Common myeloid progenitor, CD34-positive (primary cell): ENCODE measurements around the gene INSR.

ENCODE experiments used
- CTCF ChIA-PET: fragments of 350-600 bp; sonication (Branson Sonifier 250); formaldehyde crosslinking; loops from one replicate; lab custom pipeline; 2021; ENCODE audit warnings: antibody characterized with exemption; lab: Charles Lee
- POLR2A ChIA-PET: fragments of 350-600 bp; sonication (Branson Sonifier 250); formaldehyde crosslinking; loops from one replicate; lab custom pipeline; 2021; ENCODE audit warnings: antibody characterized with exemption; lab: Charles Lee
- DNase-seq, 3 donors: peaks; one replicate each; pipeline versions ENCODE4 v3.0.0 to v3.0.0-alpha.2; 2013
- H3K27ac ChIP-seq, 2 experiments: 1 replicate in 1 of 2; 2 replicates in 1 of 2; pipeline ENCODE4 v1.7.0; 2013; ENCODE audit warnings: inconsistent platforms in 2 of 2, low read length in 2 of 2, mild to moderate bottlenecking in 2 of 2, low read depth in 1 of 2, moderate library complexity in 1 of 2; ENCODE audit not compliant: severe bottlenecking in 2 of 2, insufficient read depth in 1 of 2, poor library complexity in 1 of 2
- H3K27me3 ChIP-seq, 5 experiments: replicated peaks in 2 of 5; 1 replicate in 3 of 5; 2 replicates in 2 of 5; pipeline versions ENCODE4 v1.6.1 to v1.7.0; 2013; ENCODE audit warnings: low read length in 4 of 5, mild to moderate bottlenecking in 2 of 5, moderate library complexity in 2 of 5, inconsistent platforms in 1 of 5; ENCODE audit not compliant: insufficient read depth in 5 of 5, control insufficient read depth in 4 of 5
- H3K36me3 ChIP-seq, 4 experiments: 1 replicate in 2 of 4; 2 replicates in 2 of 4; pipeline versions ENCODE4 v1.6.1 to v1.7.0; 2013; ENCODE audit warnings: low read length in 3 of 4, control low read depth in 1 of 4, mild to moderate bottlenecking in 1 of 4; ENCODE audit not compliant: control insufficient read depth in 4 of 4, insufficient read depth in 4 of 4
- H3K4me1 ChIP-seq, 4 experiments: 1 replicate in 3 of 4; 2 replicates in 1 of 4; pipeline versions ENCODE4 v1.6.1 to v1.7.1; 2013; ENCODE audit warnings: low read length in 3 of 4, mild to moderate bottlenecking in 3 of 4, control low read depth in 1 of 4, inconsistent platforms in 1 of 4, moderate library complexity in 1 of 4; ENCODE audit not compliant: control insufficient read depth in 4 of 4, insufficient read depth in 4 of 4; ENCODE audit errors: control extremely low read depth in 1 of 4
- H3K4me3 ChIP-seq, 7 experiments: 1 replicate in 4 of 7; 2 replicates in 3 of 7; pipeline versions ENCODE4 v1.5.1 to v1.7.0; 2013; ENCODE audit warnings: mild to moderate bottlenecking in 7 of 7, low read length in 6 of 7, moderate library complexity in 6 of 7, inconsistent platforms in 2 of 7, low read depth in 2 of 7, control low read depth in 1 of 7; ENCODE audit not compliant: insufficient read depth in 4 of 7, control insufficient read depth in 1 of 7; ENCODE audit errors: extremely low read depth in 1 of 7
- H3K9me3 ChIP-seq, 5 experiments: 1 replicate in 4 of 5; 2 replicates in 1 of 5; pipeline versions ENCODE4 v1.6.1 to v1.7.1; 2013; ENCODE audit warnings: low read length in 4 of 5, mild to moderate bottlenecking in 2 of 5, inconsistent platforms in 1 of 5, low read depth in 1 of 5, moderate library complexity in 1 of 5; ENCODE audit not compliant: control insufficient read depth in 4 of 5, insufficient read depth in 2 of 5; ENCODE audit errors: control extremely low read depth in 1 of 5
- WGBS: methylation state at CpG from one replicate; pipeline ENCODE4 v1.1.5; 2013; ENCODE audit not compliant: insufficient coverage; 5-methylcytosine and 5-hydroxymethylcytosine counted together

The INSR gene

GRCh38 chr19:7139095-7139494 is 155.1 kb downstream of the INSR start:
- POLR2A ChIA-PET, result no interaction called here
- CTCF ChIA-PET, result interaction anchor here (1.0 to 2.8 kb wide), 3 partner anchors 11 to 202 kb away, joined by 3 to 10 read pairs (median 3); no protein-coding TSS in a partner anchor
- WGBS, result 100% methylated on average over 1 of the region's 1 CpG

GRCh38 chr19:7138402-7138801 is 155.8 kb downstream of the INSR start:
- Histone ChIP-seq H3K27ac (no peak overlapping the region), H3K27me3 (no peaks in the 10 kb centered on the region), H3K9me3 (peaks cover 0 to 6% (median 5%) of the 10 kb centered on the region in 5 experiments), H3K4me3 (no peak overlapping the region), H3K4me1 (no peaks in the 10 kb centered on the region), H3K36me3 (peaks cover 13 to 55% (median 36%) of the 10 kb centered on the region in 4 experiments)
- POLR2A ChIA-PET, result no interaction called here
- DNase-seq, result no peak
- CTCF ChIA-PET, result interaction anchor here (1.0 to 2.8 kb wide), 3 partner anchors 11 to 202 kb away, joined by 3 to 10 read pairs (median 3); no protein-coding TSS in a partner anchor
- WGBS, result no CpG with 5 or more reads among the region's 1 CpG

More at GRCh38 chr19:7139095-7139494, 155.1 kb downstream of the INSR start:
- H3K27ac ChIP-seq, result no peak overlapping the region
- H3K4me3 ChIP-seq, result no peak overlapping the region
- DNase-seq, result no peak
- no peaks in the 10 kb centered on the region for H3K4me1 ChIP-seq
- peaks cover 0 to 6% (median 5%) of the 10 kb centered on the region in 5 experiments for H3K9me3 ChIP-seq
- H3K27me3 ChIP-seq, result no peaks in the 10 kb centered on the region
- H3K36me3 ChIP-seq, result peaks cover 13 to 55% (median 36%) of the 10 kb centered on the region in 4 experiments

GRCh38 chr19:7137120-7137519 is 157.1 kb downstream of the INSR start:
- CTCF ChIA-PET, result interaction anchor here (1.1 kb wide), 1 partner anchor 181 kb away, joined by 3 read pairs; no protein-coding TSS in a partner anchor
- no peak overlapping the region for H3K27ac ChIP-seq
- H3K36me3 ChIP-seq, result peaks cover 13 to 47% (median 28%) of the 10 kb centered on the region in 4 experiments
- no peak overlapping the region for H3K4me3 ChIP-seq
- no peak for DNase-seq
- POLR2A ChIA-PET, result no interaction called here
- peaks cover 0 to 6% (median 5%) of the 10 kb centered on the region in 5 experiments for H3K9me3 ChIP-seq
- no peaks in the 10 kb centered on the region for H3K27me3 ChIP-seq
- 79% methylated on average over 2 of the region's 2 CpGs for WGBS
- H3K4me1 ChIP-seq, result no peaks in the 10 kb centered on the region

- ChIA-PET POLR2A (interaction anchor here (0.6 kb wide), 1 partner anchor 129 kb away, joined by 3 read pairs; no protein-coding TSS in a partner anchor), CTCF (interaction anchor here (0.6 to 1.1 kb wide), 2 partner anchors 16 to 170 kb away, joined by 4 read pairs; no protein-coding TSS in a partner anchor)
- Histone ChIP-seq H3K27ac (no peak overlapping the region), H3K27me3 (no peaks in the 10 kb centered on the region), H3K9me3 (peaks cover 0 to 6% (median 0%) of the 10 kb centered on the region in 5 experiments), H3K4me3 (no peak overlapping the region), H3K36me3 (peaks cover 3 to 45% (median 16%) of the 10 kb centered on the region in 4 experiments), H3K4me1 (no peaks in the 10 kb centered on the region)
- WGBS, result 91% methylated on average over 12 of the region's 16 CpGs
- no peak for DNase-seq
Observed at GRCh38 chr19:7132054-7132453, 162.2 kb downstream of the INSR start.

GRCh38 chr19:7130043-7130442 is 164.2 kb downstream of the INSR start:
- Histone ChIP-seq H3K27me3 (no peaks in the 10 kb centered on the region), H3K4me3 (no peak overlapping the region), H3K27ac (no peak overlapping the region), H3K4me1 (no peaks in the 10 kb centered on the region), H3K36me3 (peaks cover 12 to 57% (median 28%) of the 10 kb centered on the region in 4 experiments), H3K9me3 (peaks cover 0 to 26% (median 16%) of the 10 kb centered on the region in 5 experiments)
- WGBS, result 100% methylated on average over 1 of the region's 1 CpG
- POLR2A ChIA-PET, result no interaction called here
- no peak for DNase-seq
- CTCF ChIA-PET, result interaction anchor here (0.6 kb wide), 1 partner anchor 193 kb away, joined by 4 read pairs; no protein-coding TSS in a partner anchor

GRCh38 chr19:7126132-7126531 is 168.1 kb downstream of the INSR start:
- Histone ChIP-seq H3K36me3 (peaks cover 20 to 71% (median 34%) of the 10 kb centered on the region in 4 experiments), H3K27me3 (no peaks in the 10 kb centered on the region), H3K4me3 (no peak overlapping the region), H3K27ac (no peak overlapping the region), H3K4me1 (no peaks in the 10 kb centered on the region), H3K9me3 (peaks cover 0 to 30% (median 16%) of the 10 kb centered on the region in 5 experiments)
- ChIA-PET CTCF (interaction anchor here (1.6 kb wide), 1 partner anchor 22 kb away, joined by 5 read pairs; no protein-coding TSS in a partner anchor), POLR2A (interaction anchor here (0.5 kb wide), 1 partner anchor 144 kb away, joined by 3 read pairs; no protein-coding TSS in a partner anchor)
- WGBS, result 96% methylated on average over 2 of the region's 3 CpGs
- DNase-seq, result no peak

- Histone ChIP-seq H3K4me1 (no peaks in the 10 kb centered on the region), H3K9me3 (peaks cover 0 to 28% (median 16%) of the 10 kb centered on the region in 5 experiments), H3K4me3 (no peak overlapping the region), H3K27ac (no peak overlapping the region), H3K36me3 (peaks cover 18 to 72% (median 34%) of the 10 kb centered on the region in 4 experiments), H3K27me3 (no peaks in the 10 kb centered on the region)
- POLR2A ChIA-PET, result no interaction called here
- WGBS, result 98% methylated on average over 16 of the region's 16 CpGs
- no peak for DNase-seq
- CTCF ChIA-PET, result interaction anchor here (0.6 to 1.6 kb wide), 2 partner anchors 23 to 1490 kb away, joined by 3 to 5 read pairs; no protein-coding TSS in a partner anchor
Observed at GRCh38 chr19:7125221-7125620, 169.0 kb downstream of the INSR start.
